PC-9 (cell line): ENCODE results near the gene SLC24A4. TPM values are rescaled to one million over a fixed set of nuclear protein-coding genes. Genes with fewer than 3 reads are reported as not detected.
"Not testable (repeated sequence)": the region's sequence is repeated elsewhere in the genome, so short reads cannot be mapped to it uniquely, and the experiment has no call there.

Source experiments
- BruUV-seq: library from RNA; stranded (reverse); fragments of 400-500 nt; replicated peaks from 2 replicates; lab custom pipeline; 2021; lab: Mats Ljungman, UMichigan
- CTCF ChIA-PET: fragments of 300-600 bp; sonication (Branson Sonifier 250); formaldehyde crosslinking; loops from one replicate; lab custom pipeline; 2022; ENCODE audit warnings: antibody characterized with exemption; lab: Charles Lee
- POLR2A ChIA-PET: fragments of 300-600 bp; sonication (Branson Sonifier 250); formaldehyde crosslinking; loops from one replicate; lab custom pipeline; 2022; ENCODE audit warnings: antibody characterized with exemption; ENCODE audit not compliant: unreplicated experiment; lab: Charles Lee
- DNase-seq, 2 experiments: peaks; one replicate each; pipeline versions ENCODE4 v3.0.0 to v3.0.0-alpha.2; 2015 to 2022; ENCODE audit warnings: mixed read lengths in 1 of 2
- H2AFZ ChIP-seq: fragments of 200-600 bp; sonication (generic); 2 replicates; pipeline ENCODE4 v1.8.1; 2017; ENCODE audit warnings: antibody characterized with exemption
- H3F3A ChIP-seq: fragments of 200-600 bp; sonication (generic); 2 replicates; pipeline ENCODE4 v1.8.1; 2017; ENCODE audit warnings: antibody characterized with exemption, mild to moderate bottlenecking, low read depth; ENCODE audit not compliant: insufficient read depth
- H3K27ac ChIP-seq: fragments of 200-600 bp; sonication (generic); 2 replicates; pipeline ENCODE4 v1.6.1; 2016; ENCODE audit warnings: mixed run types
- H3K27me3 ChIP-seq: fragments of 200-600 bp; sonication (generic); 2 replicates; pipeline ENCODE4 v1.6.1; 2016; ENCODE audit warnings: low read depth, mixed run types; ENCODE audit not compliant: insufficient read depth
- H3K36me3 ChIP-seq: fragments of 200-600 bp; sonication (generic); 2 replicates; pipeline ENCODE4 v1.6.1; 2016; ENCODE audit warnings: low read depth, mixed run types
- H3K4me1 ChIP-seq: fragments of 200-600 bp; sonication (generic); replicated peaks from 2 replicates; pipeline ENCODE4 v1.6.1; 2016; ENCODE audit warnings: mixed run types; ENCODE audit not compliant: insufficient read depth
- H3K4me2 ChIP-seq: fragments of 200-600 bp; sonication (generic); 2 replicates; pipeline ENCODE4 v1.6.1; 2017; ENCODE audit warnings: mixed run types
- H3K4me3 ChIP-seq: fragments of 200-600 bp; sonication (generic); 2 replicates; pipeline ENCODE4 v1.6.1; 2016; ENCODE audit warnings: mixed run types
- H3K79me2 ChIP-seq: fragments of 200-600 bp; sonication (generic); 2 replicates; pipeline ENCODE4 v1.6.1; 2017; ENCODE audit warnings: low read depth, mixed run types
- H3K9me2 ChIP-seq: fragments of 200-600 bp; sonication (generic); 2 replicates; pipeline ENCODE4 v1.8.1; 2017; ENCODE audit warnings: mild to moderate bottlenecking; ENCODE audit not compliant: insufficient read depth
- H3K9me3 ChIP-seq: fragments of 200-600 bp; sonication (generic); 2 replicates; pipeline ENCODE4 v1.8.1; 2016; ENCODE audit warnings: low read depth; ENCODE audit not compliant: insufficient read depth
- H4K20me1 ChIP-seq: fragments of 200-600 bp; sonication (generic); 2 replicates; pipeline ENCODE4 v1.8.1; 2017; ENCODE audit not compliant: insufficient read depth
- CTCF ChIP-seq: fragments of 200-600 bp; sonication (generic); conservative IDR thresholded peaks from 2 replicates; pipeline ENCODE4 v1.6.1; 2017; ENCODE audit warnings: mixed run types, antibody characterized with exemption, mild to moderate bottlenecking, moderate library complexity
- EZH2 ChIP-seq: fragments of 200-600 bp; sonication (generic); IDR thresholded peaks from 2 replicates; pipeline ENCODE4 v1.8.0; 2017; ENCODE audit warnings: antibody characterized with exemption, low read depth
- intact Hi-C: fragments of 100-400 bp; cut with micrococcal nuclease; formaldehyde crosslinking; loops from one replicate; pipeline ENCODE4 v1.10.0; 2022; ENCODE audit not compliant: unreplicated experiment
- total RNA-seq: library from RNA; stranded (reverse); gene quantifications from 2 replicates; pipeline ENCODE4 v1.2.3, GENCODE V29; 2021

SLC24A4 gene
- total RNA-seq, 1 experiment from 2014 or later = not detected

DNA sequence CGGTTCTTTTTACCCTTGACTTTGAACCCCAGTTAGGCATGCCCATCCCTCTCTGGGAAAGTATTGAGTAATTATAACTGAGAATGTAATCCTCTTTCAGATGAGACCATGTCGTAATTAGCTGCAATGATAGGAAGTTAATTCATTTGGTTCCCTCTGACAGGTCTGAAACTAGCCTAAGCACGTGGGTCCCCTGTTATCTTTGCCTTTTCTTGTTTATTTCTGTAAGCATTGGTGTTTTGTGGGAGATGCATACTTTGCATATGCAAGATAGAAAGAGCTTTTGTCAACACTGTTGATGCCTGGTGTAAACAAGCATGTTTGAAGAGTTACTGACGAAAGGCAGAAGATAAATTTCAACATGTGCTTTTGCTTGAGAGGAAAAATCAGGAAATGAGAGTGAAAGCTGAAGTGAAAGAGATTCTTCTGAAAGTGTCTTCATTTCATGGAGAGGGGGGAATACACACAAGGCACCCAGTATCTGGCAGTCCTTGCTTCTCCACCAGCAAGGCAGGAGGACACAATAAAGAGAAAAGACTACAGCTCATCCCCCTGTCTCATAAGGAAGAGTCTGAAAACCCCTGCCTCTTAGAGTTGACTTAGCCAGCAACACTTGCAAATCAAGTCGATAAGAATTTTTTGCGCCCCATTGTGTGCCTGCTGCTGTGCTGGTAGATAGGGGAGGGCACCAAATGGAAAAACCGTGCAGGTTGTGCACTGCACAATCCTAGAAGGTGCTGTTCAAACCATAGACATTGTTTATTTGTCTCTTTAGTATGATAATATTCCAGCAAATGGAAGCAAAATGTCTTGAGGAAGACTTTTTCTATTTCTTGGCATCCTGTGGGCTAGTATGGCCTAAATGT is 77.8 kb downstream of the SLC24A4 start:
- H3K27me3 ChIP-seq = no peaks in the 10 kb centered on the region
- CTCF ChIA-PET = no interaction called here
- H3K4me2 ChIP-seq = no peak overlapping the region
- H3K27ac ChIP-seq = no peak overlapping the region
- H3F3A ChIP-seq = peaks cover 18% of the 10 kb centered on the region; the same call in 1 of the 2 replicates
- no peaks in the 10 kb centered on the region for H3K79me2 ChIP-seq
- intact Hi-C loops = no loop called here
- H4K20me1 ChIP-seq = no peaks in the 10 kb centered on the region
- peaks cover 7% of the 10 kb centered on the region; the same call in 1 of the 2 replicates for H3K9me3 ChIP-seq
- H2AFZ ChIP-seq = no peak overlapping the region
- no peak for DNase-seq
- H3K36me3 ChIP-seq = no peaks in the 10 kb centered on the region
- POLR2A ChIA-PET = no interaction called here
- H3K4me3 ChIP-seq = no peak overlapping the region
- BruUV-seq = no TSS peak
- peaks cover 27% of the 10 kb centered on the region for H3K4me1 ChIP-seq
- no peaks in the 10 kb centered on the region for H3K9me2 ChIP-seq
- TF ChIP-seq EZH2 (no peak), CTCF (no peak)

GRCh38 chr14:92401561-92401960 is 78.6 kb downstream of the SLC24A4 start:
- Histone ChIP-seq H3K4me1 (peaks cover 26% of the 10 kb centered on the region), H3F3A (peaks cover 17% of the 10 kb centered on the region; the same call in 1 of the 2 replicates), H3K9me3 (peaks cover 7% of the 10 kb centered on the region), H3K27ac (no peak overlapping the region), H3K27me3 (no peaks in the 10 kb centered on the region), H4K20me1 (no peaks in the 10 kb centered on the region), H3K36me3 (no peaks in the 10 kb centered on the region), H2AFZ (no peak overlapping the region), H3K79me2 (no peaks in the 10 kb centered on the region), H3K9me2 (no peaks in the 10 kb centered on the region), H3K4me2 (no peak overlapping the region), H3K4me3 (no peak overlapping the region)
- TF ChIP-seq CTCF (no peak), EZH2 (no peak)
- no TSS peak for BruUV-seq
- ChIA-PET CTCF (no interaction called here), POLR2A (no interaction called here)
- no peak for DNase-seq
- intact Hi-C loops = no loop called here

DNA sequence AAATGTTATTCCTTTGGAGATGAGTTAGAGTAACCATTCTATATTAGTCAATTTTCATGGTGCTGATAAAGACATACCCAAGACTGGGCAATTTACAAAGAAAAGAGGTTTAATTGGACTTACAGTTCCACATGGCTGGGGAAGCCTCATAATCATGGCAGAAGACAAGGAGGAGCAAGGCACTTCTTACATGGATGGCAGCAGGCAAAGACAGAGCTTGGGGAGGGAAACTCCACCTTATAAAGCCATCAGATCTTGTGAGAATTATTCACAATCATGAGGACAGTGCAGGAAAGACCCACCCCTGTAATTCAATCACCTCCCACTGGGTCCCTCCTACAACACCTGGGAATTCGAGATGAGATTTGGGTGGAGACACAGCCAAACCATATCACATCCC is 79.5 kb downstream of the SLC24A4 start:
- H3K36me3 ChIP-seq, H3K9me2 ChIP-seq, H2AFZ ChIP-seq, H3F3A ChIP-seq, H3K27ac ChIP-seq, H3K4me2 ChIP-seq, H3K27me3 ChIP-seq, BruUV-seq, POLR2A ChIA-PET, intact Hi-C loops, H3K4me3 ChIP-seq, DNase-seq, H3K79me2 ChIP-seq, H4K20me1 ChIP-seq, CTCF ChIA-PET: not testable (repeated sequence)
- H3K4me1 ChIP-seq = peaks cover 17% of the 10 kb centered on the region
- peaks cover 12% of the 10 kb centered on the region for H3K9me3 ChIP-seq
